Fibroblast of lung (primary cell): ENCODE measurements around the gene CAVIN1.

ENCODE experiments used
- EZH2 ChIP-seq: IDR thresholded peaks from 2 replicates; pipeline ENCODE4 v1.5.1; 2012; ENCODE audit warnings: low read length, control low read depth, mild to moderate bottlenecking; ENCODE audit errors: missing control alignments
- TF ChIP-seq, protein P1 (sequence below), 2 donors: IDR thresholded peaks in 1 of 2; conservative IDR thresholded peaks in 1 of 2; 1 replicate in 1 of 2; 2 replicates in 1 of 2; pipeline ENCODE4 v1.5.1; 2011 to 2012; ENCODE audit warnings: low read length in 2 of 2, control low read depth in 1 of 2, inconsistent platforms in 1 of 2, low read depth in 1 of 2, mild to moderate bottlenecking in 1 of 2

DNA sequence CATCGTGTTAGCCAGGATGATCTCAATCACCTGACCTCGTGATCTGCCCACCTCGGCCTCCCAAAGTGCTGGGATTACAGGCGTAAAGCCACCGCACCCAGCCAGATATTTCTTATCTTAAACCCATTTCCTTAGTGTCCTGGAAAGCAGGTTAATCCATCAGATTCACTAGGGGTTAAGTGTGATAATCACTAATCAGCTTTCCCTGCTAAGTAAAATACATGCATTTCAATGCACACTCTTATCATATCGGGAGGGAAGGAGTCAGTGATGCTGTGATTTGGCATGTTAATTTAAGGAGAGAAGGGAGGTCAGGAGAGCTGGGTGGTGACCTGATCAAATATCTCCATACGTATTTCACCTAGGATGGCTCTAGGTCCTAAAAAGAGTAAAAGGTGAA, 63.9 kb downstream of the CAVIN1 start:
- TF ChIP-seq, protein P1, sequence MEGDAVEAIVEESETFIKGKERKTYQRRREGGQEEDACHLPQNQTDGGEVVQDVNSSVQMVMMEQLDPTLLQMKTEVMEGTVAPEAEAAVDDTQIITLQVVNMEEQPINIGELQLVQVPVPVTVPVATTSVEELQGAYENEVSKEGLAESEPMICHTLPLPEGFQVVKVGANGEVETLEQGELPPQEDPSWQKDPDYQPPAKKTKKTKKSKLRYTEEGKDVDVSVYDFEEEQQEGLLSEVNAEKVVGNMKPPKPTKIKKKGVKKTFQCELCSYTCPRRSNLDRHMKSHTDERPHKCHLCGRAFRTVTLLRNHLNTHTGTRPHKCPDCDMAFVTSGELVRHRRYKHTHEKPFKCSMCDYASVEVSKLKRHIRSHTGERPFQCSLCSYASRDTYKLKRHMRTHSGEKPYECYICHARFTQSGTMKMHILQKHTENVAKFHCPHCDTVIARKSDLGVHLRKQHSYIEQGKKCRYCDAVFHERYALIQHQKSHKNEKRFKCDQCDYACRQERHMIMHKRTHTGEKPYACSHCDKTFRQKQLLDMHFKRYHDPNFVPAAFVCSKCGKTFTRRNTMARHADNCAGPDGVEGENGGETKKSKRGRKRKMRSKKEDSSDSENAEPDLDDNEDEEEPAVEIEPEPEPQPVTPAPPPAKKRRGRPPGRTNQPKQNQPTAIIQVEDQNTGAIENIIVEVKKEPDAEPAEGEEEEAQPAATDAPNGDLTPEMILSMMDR (conservative IDR thresholded peaks at IDR 0.05 in 1 of 2, IDR thresholded peaks at IDR 0.05 in 1 of 2; ENCODE audit: low read depth in 1 of 2, low read length in 2 of 2) = no peak
- TF ChIP-seq EZH2 = no peak
